HG03139 (cell line): ENCODE data around the gene PXT1.

Experiments used
- ATAC-seq: cut with Tn5 transposase; IDR thresholded peaks from one replicate; pipeline ENCODE4 v1.9.1; 2021; ENCODE audit not compliant: unreplicated experiment

Gene PXT1

DNA sequence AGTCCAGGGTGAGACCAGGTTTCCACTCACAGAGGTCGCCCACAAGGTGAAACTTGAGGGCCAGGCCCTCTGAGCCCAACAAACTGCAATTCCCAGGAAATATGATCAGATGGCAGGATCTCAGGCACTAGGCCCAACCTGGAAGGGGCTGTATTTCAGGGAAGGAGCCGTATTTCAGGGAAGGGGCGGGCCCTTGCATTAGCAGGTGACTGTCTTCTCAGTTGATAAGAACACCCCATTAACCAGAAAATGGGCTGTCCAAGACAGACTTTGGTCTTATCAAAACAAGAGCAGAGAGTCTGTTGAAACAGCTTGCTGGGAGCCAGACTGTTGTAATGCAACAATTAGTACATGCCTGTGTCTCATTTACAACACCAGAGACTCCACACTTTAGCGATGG is 95.0 kb downstream of the PXT1 start:
- ATAC-seq = no peak

GRCh38 chr6:36346486-36347273 is 96.0 kb downstream of the PXT1 start:
- ATAC-seq = no peak

- ATAC-seq = no peak
These were observed 96.8 kb downstream of the PXT1 start for GRCh38 chr6:36345681-36346466.

DNA sequence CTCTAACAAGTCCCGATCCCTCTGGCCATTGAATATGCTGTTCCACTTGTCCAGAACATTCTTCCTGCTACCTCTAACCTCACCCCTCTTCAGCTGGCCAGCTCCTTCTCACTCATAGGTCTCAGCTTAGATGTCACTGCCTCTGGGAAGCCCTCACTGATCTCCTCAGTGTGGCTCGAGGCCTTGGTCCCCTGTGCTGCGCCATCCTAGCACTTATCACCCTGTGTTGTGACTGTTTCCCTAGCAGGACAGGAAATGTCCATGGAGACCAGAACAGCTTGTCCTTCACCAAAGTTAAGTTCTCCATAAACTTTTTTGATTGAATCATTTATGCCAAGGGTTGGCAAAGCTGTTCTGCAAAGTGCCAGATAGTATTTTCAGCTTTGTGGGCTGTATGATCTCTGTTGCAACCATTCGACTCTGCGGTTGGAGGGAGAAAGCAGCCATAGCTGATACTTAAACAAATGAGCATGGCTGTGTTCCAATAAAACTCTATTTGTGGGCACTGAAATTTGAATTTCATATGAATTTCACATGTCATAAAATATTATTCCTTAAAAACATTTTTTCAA is 99.5 kb downstream of the PXT1 start:
- ATAC-seq = no peak

- no peak for ATAC-seq
These were observed 101.8 kb downstream of the PXT1 start for GRCh38 chr6:36340618-36341454.
